PFSK-1 (cell line): ENCODE data around the gene EIF3L.

Experiments
- FOXP2 ChIP-seq: optimal IDR thresholded peaks from 2 replicates; pipeline ENCODE3; 2011; ENCODE audit warnings: borderline replicate concordance, control low read depth, inconsistent platforms; ENCODE audit not compliant: insufficient read depth; ENCODE audit errors: extremely low read length, extremely low read depth
- POLR2AphosphoS5 ChIP-seq: IDR thresholded peaks from 2 replicates; pipeline ENCODE4 v1.6.1; 2012; ENCODE audit warnings: low read depth, mild to moderate bottlenecking, control low read depth, low read length, moderate library complexity
- SIN3A ChIP-seq: IDR thresholded peaks from 2 replicates; pipeline ENCODE4 v1.6.1; 2012; ENCODE audit warnings: mild to moderate bottlenecking, low read length, moderate library complexity, borderline replicate concordance; ENCODE audit not compliant: insufficient read depth
- TAF1 ChIP-seq: IDR thresholded peaks from 2 replicates; pipeline ENCODE4 v1.6.1; 2012; ENCODE audit warnings: low read length, control low read depth, borderline replicate concordance; ENCODE audit not compliant: insufficient read depth
- TF ChIP-seq, protein P1 (sequence below), 2 experiments: IDR thresholded peaks; 2 replicates each; pipeline versions ENCODE4 v1.6.1 to v1.8.0; 2011 to 2012; ENCODE audit warnings: low read depth in 2 of 2, low read length in 2 of 2, control low read depth in 1 of 2, inconsistent platforms in 1 of 2, mild to moderate bottlenecking in 1 of 2, moderate library complexity in 1 of 2; ENCODE audit not compliant: insufficient read depth in 1 of 2

Gene EIF3L

DNA sequence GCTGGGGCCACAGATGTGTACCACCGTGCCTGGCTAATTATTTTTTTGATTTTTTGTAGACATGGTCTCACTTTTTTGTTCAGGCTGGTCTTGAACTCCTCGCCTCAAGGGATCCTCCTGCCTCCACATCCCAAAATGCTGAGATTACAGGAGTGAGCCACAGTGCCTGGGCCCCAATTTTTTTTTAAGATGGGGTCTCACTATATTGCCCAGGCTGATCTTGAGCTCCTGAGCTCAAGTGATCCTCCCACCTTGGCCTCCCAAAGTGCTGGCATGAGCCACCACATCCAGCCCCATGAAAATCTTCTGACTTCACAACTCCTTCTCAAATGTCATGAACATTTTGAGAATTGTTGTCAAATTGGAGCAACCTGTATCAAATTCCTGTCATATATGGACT lies 2.8 kb upstream of the EIF3L start:
- TF ChIP-seq SIN3A = no peak
- TF ChIP-seq TAF1 = no peak
- TF ChIP-seq, protein P1, sequence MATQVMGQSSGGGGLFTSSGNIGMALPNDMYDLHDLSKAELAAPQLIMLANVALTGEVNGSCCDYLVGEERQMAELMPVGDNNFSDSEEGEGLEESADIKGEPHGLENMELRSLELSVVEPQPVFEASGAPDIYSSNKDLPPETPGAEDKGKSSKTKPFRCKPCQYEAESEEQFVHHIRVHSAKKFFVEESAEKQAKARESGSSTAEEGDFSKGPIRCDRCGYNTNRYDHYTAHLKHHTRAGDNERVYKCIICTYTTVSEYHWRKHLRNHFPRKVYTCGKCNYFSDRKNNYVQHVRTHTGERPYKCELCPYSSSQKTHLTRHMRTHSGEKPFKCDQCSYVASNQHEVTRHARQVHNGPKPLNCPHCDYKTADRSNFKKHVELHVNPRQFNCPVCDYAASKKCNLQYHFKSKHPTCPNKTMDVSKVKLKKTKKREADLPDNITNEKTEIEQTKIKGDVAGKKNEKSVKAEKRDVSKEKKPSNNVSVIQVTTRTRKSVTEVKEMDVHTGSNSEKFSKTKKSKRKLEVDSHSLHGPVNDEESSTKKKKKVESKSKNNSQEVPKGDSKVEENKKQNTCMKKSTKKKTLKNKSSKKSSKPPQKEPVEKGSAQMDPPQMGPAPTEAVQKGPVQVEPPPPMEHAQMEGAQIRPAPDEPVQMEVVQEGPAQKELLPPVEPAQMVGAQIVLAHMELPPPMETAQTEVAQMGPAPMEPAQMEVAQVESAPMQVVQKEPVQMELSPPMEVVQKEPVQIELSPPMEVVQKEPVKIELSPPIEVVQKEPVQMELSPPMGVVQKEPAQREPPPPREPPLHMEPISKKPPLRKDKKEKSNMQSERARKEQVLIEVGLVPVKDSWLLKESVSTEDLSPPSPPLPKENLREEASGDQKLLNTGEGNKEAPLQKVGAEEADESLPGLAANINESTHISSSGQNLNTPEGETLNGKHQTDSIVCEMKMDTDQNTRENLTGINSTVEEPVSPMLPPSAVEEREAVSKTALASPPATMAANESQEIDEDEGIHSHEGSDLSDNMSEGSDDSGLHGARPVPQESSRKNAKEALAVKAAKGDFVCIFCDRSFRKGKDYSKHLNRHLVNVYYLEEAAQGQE (IDR thresholded peaks at IDR 0.05; ENCODE audit: insufficient read depth in 1 of 2, low read depth in 2 of 2, low read length in 2 of 2) = no peak
- TF ChIP-seq FOXP2 = no peak
- no peak for TF ChIP-seq POLR2AphosphoS5

DNA sequence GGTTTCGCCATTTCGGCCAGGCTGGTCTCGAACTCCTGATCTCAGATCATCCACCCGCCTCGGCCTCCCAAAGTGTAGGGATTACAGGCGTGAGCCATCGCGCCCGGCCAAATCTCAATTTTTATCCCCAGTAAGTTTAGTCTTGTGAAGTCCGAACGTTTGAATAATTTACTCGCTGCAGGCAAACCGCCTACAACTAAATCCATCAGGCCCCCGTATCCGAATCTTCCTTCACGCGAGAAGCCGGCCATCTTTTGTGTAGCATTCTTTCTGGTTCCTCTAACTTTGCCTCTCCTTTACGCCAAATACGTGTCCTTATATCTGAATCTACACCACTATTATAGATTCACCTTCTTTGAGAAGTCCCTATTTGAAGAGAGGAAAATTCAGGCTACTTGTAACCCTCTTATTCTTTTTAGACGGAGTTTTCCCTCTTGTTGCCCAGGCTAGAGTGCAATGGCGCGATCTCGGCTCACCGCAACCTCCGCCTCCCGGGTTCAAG lies 581 bp upstream of the EIF3L start:
- TF ChIP-seq TAF1 = no peak
- no peak for TF ChIP-seq FOXP2
- no peak for TF ChIP-seq POLR2AphosphoS5
- TF ChIP-seq, protein P1 (IDR thresholded peaks at IDR 0.05; ENCODE audit: insufficient read depth in 1 of 2, low read depth in 2 of 2, low read length in 2 of 2) = no peak

DNA sequence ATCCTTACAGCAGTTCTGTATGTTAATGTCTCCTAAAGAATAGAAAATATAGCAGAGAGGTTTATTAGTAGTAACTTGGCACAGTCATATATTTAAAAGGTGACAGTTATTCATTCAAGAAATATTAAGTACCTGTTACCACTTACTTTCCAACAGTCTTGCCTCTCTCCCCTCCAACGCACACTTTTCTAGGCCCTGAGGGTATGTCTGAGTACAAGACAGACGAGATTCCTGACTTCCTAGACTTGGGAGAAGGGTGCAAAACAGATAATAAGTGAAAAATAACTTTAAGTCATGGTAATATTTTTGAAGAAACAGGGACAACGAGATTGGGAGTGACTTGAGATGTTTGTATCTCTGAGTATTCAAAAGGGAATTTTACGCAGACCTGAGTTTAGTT lies 1.6 kb downstream of the EIF3L start:
- no peak for TF ChIP-seq FOXP2
- no peak for TF ChIP-seq SIN3A
- no peak for TF ChIP-seq POLR2AphosphoS5
- TF ChIP-seq TAF1 = no peak
- TF ChIP-seq, protein P1 (IDR thresholded peaks at IDR 0.05; ENCODE audit: insufficient read depth in 1 of 2, low read depth in 2 of 2, low read length in 2 of 2) = no peak

DNA sequence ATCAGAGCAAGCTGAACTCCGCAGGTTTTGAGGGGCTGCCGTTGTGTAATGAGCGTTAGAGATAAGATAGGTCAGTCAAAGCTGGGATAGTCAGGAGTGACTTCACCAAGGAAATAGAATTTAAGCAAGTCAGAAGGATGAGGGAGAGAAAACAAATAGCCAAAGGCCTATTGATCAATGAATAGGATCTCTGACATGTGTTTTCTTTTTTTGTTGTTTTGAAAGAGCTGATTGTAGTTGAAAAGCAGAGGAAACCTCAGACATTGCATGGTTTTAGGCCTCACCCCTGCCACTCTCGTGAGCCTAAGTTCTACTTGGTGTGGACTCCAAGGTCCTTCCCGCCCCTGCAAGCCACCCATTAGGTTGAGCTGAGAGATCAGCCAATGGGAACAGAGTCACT lies 3.2 kb downstream of the EIF3L start:
- TF ChIP-seq FOXP2 (no peak), TAF1 (no peak), POLR2AphosphoS5 (no peak), SIN3A (no peak)
- TF ChIP-seq, protein P1 (IDR thresholded peaks at IDR 0.05; ENCODE audit: insufficient read depth in 1 of 2, low read depth in 2 of 2, low read length in 2 of 2) = no peak

DNA sequence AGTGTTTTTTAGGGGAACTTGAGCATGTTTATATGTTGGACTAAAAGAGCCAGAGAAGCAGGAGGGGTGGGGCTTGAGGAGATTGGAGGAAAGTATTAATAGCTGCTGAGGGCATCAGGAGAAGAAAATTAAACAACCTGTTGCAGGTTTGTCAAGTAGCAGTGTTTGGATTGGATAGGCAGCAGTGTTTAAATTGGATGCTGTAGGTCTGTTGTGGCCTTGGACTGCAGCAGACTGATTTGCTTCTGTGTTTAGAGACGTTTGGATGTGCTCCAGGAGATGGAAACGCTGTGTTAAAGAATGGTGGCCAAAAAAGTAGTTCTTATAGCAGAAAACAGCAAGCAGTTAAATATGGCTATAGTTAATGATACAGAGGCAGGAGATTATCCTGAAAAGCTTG lies 5.7 kb downstream of the EIF3L start:
- TF ChIP-seq POLR2AphosphoS5 (no peak), FOXP2 (no peak), TAF1 (no peak), SIN3A (no peak)
